ENCODE results near the gene TLR6.

- no peak for TF ChIP-seq EZH2 (IDR thresholded peaks at IDR 0.05; ENCODE audit: borderline replicate concordance, low read depth, low read length, poor library complexity, severe bottlenecking)
- no peak for TF ChIP-seq CTCF (conservative IDR thresholded peaks at IDR 0.05; ENCODE audit: low read depth, low read length)
These were observed 25.0 kb downstream of the TLR6 start for GRCh38 chr4:38831653-38832052.

Data from A673 (cell line).